ENCODE data around the gene CAT.
"Not testable (repeated sequence)": the region's sequence is repeated elsewhere in the genome, so short reads cannot be mapped to it uniquely, and the experiment has no call there.

Gene CAT

GRCh38 chr11:34423300-34423699, 15.4 kb upstream of the CAT start:
- TF ChIP-seq, protein P1, sequence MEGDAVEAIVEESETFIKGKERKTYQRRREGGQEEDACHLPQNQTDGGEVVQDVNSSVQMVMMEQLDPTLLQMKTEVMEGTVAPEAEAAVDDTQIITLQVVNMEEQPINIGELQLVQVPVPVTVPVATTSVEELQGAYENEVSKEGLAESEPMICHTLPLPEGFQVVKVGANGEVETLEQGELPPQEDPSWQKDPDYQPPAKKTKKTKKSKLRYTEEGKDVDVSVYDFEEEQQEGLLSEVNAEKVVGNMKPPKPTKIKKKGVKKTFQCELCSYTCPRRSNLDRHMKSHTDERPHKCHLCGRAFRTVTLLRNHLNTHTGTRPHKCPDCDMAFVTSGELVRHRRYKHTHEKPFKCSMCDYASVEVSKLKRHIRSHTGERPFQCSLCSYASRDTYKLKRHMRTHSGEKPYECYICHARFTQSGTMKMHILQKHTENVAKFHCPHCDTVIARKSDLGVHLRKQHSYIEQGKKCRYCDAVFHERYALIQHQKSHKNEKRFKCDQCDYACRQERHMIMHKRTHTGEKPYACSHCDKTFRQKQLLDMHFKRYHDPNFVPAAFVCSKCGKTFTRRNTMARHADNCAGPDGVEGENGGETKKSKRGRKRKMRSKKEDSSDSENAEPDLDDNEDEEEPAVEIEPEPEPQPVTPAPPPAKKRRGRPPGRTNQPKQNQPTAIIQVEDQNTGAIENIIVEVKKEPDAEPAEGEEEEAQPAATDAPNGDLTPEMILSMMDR (IDR thresholded peaks at IDR 0.05; ENCODE audit: low read length, missing control alignments) = no peak
- no peak overlapping the region for H3K4me3 ChIP-seq (replicated peaks; ENCODE audit: low read depth, low read length)
- DNase-seq (ENCODE audit: low read depth) = no peak

DNA sequence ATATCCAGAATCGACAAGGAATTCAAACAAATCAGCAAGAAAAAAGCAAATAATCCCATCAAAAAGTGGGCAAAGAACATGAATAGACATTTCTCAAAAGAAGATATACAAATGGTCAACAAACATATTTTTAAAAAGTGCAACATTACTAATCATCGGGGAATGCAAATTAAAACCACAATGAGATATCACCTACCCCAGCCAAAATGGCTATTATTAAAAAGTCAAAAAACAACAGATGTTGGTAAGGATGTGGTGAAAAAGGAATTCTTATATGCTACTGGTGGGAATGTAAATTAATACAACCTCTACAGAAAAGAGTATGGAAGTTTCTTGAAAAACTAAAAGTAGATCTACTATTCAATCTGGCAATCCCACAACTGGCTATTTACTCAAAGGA, 13.9 kb upstream of the CAT start:
- not testable (repeated sequence) for DNase-seq (ENCODE audit: low read depth); H3K4me3 ChIP-seq (replicated peaks; ENCODE audit: low read depth, low read length)

GRCh38 chr11:34425360-34425759, 13.4 kb upstream of the CAT start:
- DNase-seq (ENCODE audit: low read depth) = no peak
- H3K4me3 ChIP-seq (replicated peaks; ENCODE audit: low read depth, low read length) = no peak overlapping the region
- TF ChIP-seq, protein P1 (IDR thresholded peaks at IDR 0.05; ENCODE audit: low read length, missing control alignments) = no peak

DNA sequence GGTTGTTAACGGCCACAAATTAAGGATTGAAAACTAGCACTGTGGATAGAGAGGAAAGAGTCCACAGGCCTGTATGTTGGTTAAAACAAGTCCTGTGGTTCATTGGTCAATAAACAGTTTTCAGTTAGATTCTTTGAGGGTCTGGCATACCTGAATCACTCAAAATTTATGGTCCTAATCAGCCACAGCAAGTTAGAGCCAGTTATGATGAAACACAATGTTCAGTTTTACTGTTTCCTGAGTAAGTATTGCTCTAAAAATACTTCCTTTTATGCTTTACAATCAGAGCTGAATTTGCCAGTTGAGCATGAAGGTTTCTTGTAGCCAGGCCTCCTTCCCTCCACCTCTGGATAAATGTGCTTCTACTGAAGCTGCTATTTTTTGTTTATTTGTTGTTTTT, 12.9 kb upstream of the CAT start:
- no peak overlapping the region for H3K4me3 ChIP-seq (replicated peaks; ENCODE audit: low read depth, low read length)
- no peak for DNase-seq (ENCODE audit: low read depth)

DNA sequence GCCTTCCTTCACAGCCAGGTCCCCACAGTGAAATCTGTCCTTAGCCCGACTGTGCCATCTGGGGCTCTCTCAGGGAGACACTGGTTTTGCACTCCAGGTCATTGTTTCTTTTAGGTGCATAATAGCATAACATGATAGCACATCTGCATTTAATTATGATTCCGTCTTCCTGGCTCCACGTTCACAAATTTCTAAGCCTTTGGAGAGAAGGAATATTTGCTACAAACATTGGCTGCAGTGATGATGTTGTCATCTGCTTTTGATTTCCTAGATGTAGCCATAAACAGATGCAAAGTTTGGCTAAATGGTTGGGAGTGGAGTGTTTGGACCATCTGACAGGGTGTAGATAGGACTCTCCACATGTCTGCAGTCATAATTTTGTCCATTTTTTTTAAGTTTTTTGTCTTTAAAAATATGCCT, 12.0 kb upstream of the CAT start:
- DNase-seq (ENCODE audit: low read depth) = no peak
- TF ChIP-seq, protein P1 (IDR thresholded peaks at IDR 0.05; ENCODE audit: low read length, missing control alignments) = no peak
- no peak overlapping the region for H3K4me3 ChIP-seq (replicated peaks; ENCODE audit: low read depth, low read length)

More for the DNA sequence above, 12.9 kb upstream of the CAT start:
- TF ChIP-seq, protein P1 (IDR thresholded peaks at IDR 0.05; ENCODE audit: low read length, missing control alignments) = no peak

GRCh38 chr11:34427186-34427805, 11.4 kb upstream of the CAT start:
- DNase-seq (ENCODE audit: low read depth) = peak; percentile 53
- TF ChIP-seq, protein P1 (IDR thresholded peaks at IDR 0.05; ENCODE audit: low read length, missing control alignments) = no peak
- H3K4me3 ChIP-seq (replicated peaks; ENCODE audit: low read depth, low read length) = no peak overlapping the region

- no peak overlapping the region for H3K4me3 ChIP-seq (replicated peaks; ENCODE audit: low read depth, low read length)
- DNase-seq (ENCODE audit: low read depth) = no peak
- TF ChIP-seq, protein P1 (IDR thresholded peaks at IDR 0.05; ENCODE audit: low read length, missing control alignments) = no peak
Observed at GRCh38 chr11:34431979-34432378, 6.8 kb upstream of the CAT start.
